ENCODE measurements around the gene SHISA9.

SHISA9 gene

DNA sequence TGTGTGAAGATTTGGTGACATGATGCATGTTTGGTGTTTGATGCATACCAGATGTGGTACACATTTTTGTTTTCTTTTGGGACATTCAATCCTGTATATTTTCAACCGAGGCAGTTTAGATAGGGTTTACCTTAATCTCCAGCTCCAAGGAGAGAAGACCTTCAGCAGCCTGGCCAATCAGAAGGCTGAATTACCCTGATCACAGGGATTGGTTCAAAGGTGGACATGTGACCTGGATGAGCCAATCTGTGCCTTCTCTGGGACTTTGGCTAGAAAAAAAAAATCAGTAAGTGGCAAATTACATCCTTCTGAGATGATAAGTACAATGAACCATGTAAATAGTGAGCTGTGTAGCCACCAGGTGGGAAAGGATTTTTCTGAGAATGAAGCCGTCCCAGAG, 205.1 kb downstream of the SHISA9 start:
- H3F3A ChIP-seq (ENCODE audit: low read depth) = no peaks in the 10 kb centered on the region
- TF ChIP-seq EZH2phosphoT487 (IDR thresholded peaks at IDR 0.05; ENCODE audit: borderline replicate concordance) = no peak
- TF ChIP-seq, protein P1, sequence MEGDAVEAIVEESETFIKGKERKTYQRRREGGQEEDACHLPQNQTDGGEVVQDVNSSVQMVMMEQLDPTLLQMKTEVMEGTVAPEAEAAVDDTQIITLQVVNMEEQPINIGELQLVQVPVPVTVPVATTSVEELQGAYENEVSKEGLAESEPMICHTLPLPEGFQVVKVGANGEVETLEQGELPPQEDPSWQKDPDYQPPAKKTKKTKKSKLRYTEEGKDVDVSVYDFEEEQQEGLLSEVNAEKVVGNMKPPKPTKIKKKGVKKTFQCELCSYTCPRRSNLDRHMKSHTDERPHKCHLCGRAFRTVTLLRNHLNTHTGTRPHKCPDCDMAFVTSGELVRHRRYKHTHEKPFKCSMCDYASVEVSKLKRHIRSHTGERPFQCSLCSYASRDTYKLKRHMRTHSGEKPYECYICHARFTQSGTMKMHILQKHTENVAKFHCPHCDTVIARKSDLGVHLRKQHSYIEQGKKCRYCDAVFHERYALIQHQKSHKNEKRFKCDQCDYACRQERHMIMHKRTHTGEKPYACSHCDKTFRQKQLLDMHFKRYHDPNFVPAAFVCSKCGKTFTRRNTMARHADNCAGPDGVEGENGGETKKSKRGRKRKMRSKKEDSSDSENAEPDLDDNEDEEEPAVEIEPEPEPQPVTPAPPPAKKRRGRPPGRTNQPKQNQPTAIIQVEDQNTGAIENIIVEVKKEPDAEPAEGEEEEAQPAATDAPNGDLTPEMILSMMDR (conservative IDR thresholded peaks at IDR 0.05; ENCODE audit: low read length) = no peak
- H2AFZ ChIP-seq (ENCODE audit: low read length) = no peak overlapping the region
- no peaks in the 10 kb centered on the region for H3K27me3 ChIP-seq (ENCODE audit: insufficient read depth, low read length, poor library complexity, severe bottlenecking)
- no peak overlapping the region for H3K9ac ChIP-seq (ENCODE audit: low read depth, low read length, poor library complexity, severe bottlenecking)
- no peaks in the 10 kb centered on the region for H3K9me3 ChIP-seq (ENCODE audit: insufficient read depth, low read depth, low read length)
- no peaks in the 10 kb centered on the region for H3K4me1 ChIP-seq (ENCODE audit: insufficient read depth, low read length, poor library complexity, severe bottlenecking)
- no peaks in the 10 kb centered on the region for H3K36me3 ChIP-seq (ENCODE audit: insufficient read depth, low read length)
- no peaks in the 10 kb centered on the region for H3K79me2 ChIP-seq (ENCODE audit: insufficient read depth, low read length)
- no peak overlapping the region for H3K4me3 ChIP-seq (ENCODE audit: low read length, poor library complexity, severe bottlenecking)
- H3K9me2 ChIP-seq (replicated peaks; ENCODE audit: low read depth, low read length) = no peaks in the 10 kb centered on the region
- H4K20me1 ChIP-seq (ENCODE audit: insufficient read depth, low read length, poor library complexity, severe bottlenecking) = no peaks in the 10 kb centered on the region
- no peak overlapping the region for H3K4me2 ChIP-seq (ENCODE audit: low read depth, low read length, poor library complexity, severe bottlenecking)

DNA sequence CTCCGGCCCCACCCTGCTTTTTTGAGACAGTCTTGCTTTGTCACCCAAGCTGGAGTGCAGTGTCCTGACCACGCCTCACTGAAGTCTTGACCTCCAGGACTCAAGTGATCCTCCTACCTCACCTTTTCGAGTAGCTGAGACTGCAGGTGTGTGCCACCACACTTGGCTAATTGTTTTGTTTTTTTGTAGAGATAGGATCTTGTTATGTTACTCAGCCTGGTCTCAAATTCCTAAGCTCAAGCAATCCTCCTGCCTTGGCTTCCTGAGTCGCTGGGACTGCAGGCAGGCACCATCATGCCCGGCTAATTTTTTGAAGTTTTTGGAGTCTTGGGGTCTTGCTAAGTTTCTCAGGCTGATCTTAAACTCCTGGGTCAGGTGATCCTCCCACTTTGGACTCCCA, 206.7 kb downstream of the SHISA9 start:
- Histone ChIP-seq H4K20me1 (ENCODE audit: insufficient read depth, low read length, poor library complexity, severe bottlenecking) (no peaks in the 10 kb centered on the region), H3K4me1 (ENCODE audit: insufficient read depth, low read length, poor library complexity, severe bottlenecking) (no peaks in the 10 kb centered on the region), H3K9me2 (replicated peaks; ENCODE audit: low read depth, low read length) (no peaks in the 10 kb centered on the region), H3K9me3 (ENCODE audit: insufficient read depth, low read depth, low read length) (no peaks in the 10 kb centered on the region), H3K79me2 (ENCODE audit: insufficient read depth, low read length) (no peaks in the 10 kb centered on the region), H3F3A (ENCODE audit: low read depth) (no peaks in the 10 kb centered on the region), H3K27me3 (ENCODE audit: insufficient read depth, low read length, poor library complexity, severe bottlenecking) (no peaks in the 10 kb centered on the region), H3K36me3 (ENCODE audit: insufficient read depth, low read length) (no peaks in the 10 kb centered on the region), H2AFZ (ENCODE audit: low read length) (no peak overlapping the region), H3K4me3 (ENCODE audit: low read length, poor library complexity, severe bottlenecking) (no peak overlapping the region), H3K9ac (ENCODE audit: low read depth, low read length, poor library complexity, severe bottlenecking) (no peak overlapping the region), H3K4me2 (ENCODE audit: low read depth, low read length, poor library complexity, severe bottlenecking) (no peak overlapping the region)
- TF ChIP-seq, protein P1 (conservative IDR thresholded peaks at IDR 0.05; ENCODE audit: low read length) = no peak
- no peak for TF ChIP-seq EZH2phosphoT487 (IDR thresholded peaks at IDR 0.05; ENCODE audit: borderline replicate concordance)

DNA sequence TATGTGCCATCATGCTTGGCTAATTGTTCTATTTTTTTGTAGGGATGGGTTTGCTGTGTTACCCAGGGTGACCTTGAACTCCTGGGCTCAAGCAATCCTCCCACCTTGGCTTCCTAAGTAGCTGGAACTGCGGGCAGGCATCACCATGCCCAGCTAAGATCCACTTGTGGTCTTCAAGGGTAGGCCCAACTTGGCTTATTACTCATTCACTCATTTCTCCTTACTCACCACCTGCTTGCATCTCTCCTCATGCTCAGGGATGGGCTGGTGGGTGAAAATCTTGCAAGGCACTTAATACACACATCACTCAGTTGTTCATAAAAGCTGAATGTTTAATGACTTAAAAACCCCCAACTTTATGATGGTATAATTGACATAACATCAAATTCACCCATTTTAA, 207.8 kb downstream of the SHISA9 start:
- H3K79me2 ChIP-seq (ENCODE audit: insufficient read depth, low read length) = no peaks in the 10 kb centered on the region
- H3K36me3 ChIP-seq (ENCODE audit: insufficient read depth, low read length) = no peaks in the 10 kb centered on the region
- H3K9ac ChIP-seq (ENCODE audit: low read depth, low read length, poor library complexity, severe bottlenecking) = no peak overlapping the region
- H3K9me2 ChIP-seq (replicated peaks; ENCODE audit: low read depth, low read length) = no peaks in the 10 kb centered on the region
- no peak overlapping the region for H3K4me2 ChIP-seq (ENCODE audit: low read depth, low read length, poor library complexity, severe bottlenecking)
- H4K20me1 ChIP-seq (ENCODE audit: insufficient read depth, low read length, poor library complexity, severe bottlenecking) = no peaks in the 10 kb centered on the region
- H3K4me1 ChIP-seq (ENCODE audit: insufficient read depth, low read length, poor library complexity, severe bottlenecking) = no peaks in the 10 kb centered on the region
- H3K9me3 ChIP-seq (ENCODE audit: insufficient read depth, low read depth, low read length) = no peaks in the 10 kb centered on the region
- no peaks in the 10 kb centered on the region for H3K27me3 ChIP-seq (ENCODE audit: insufficient read depth, low read length, poor library complexity, severe bottlenecking)
- TF ChIP-seq, protein P1 (conservative IDR thresholded peaks at IDR 0.05; ENCODE audit: low read length) = no peak
- TF ChIP-seq EZH2phosphoT487 (IDR thresholded peaks at IDR 0.05; ENCODE audit: borderline replicate concordance) = no peak
- H3K4me3 ChIP-seq (ENCODE audit: low read length, poor library complexity, severe bottlenecking) = no peak overlapping the region
- H3F3A ChIP-seq (ENCODE audit: low read depth) = no peaks in the 10 kb centered on the region
- no peak overlapping the region for H2AFZ ChIP-seq (ENCODE audit: low read length)

Measured in Loucy (cell line).